ENCODE data around the gene SLC25A47.

The SLC25A47 gene

DNA sequence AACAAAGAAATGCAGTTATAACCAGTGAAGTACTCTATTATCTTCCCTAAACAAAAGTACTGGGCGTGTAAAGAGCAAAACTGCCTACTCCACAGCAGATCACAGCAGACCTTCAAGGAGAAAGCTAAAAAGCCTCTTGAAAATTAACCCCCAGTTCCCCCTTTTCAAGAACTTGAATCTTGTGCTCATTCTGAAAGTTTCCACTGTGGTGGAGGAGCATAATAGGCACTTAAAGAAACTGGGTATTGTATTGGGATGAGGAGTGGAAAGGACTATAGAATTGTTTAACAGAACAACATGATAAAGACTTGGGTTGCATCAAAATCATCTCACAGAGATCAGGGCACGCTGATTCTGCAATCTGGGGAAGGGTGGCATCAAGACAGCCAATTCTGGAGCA, 51.1 kb downstream of the SLC25A47 start:
- in situ Hi-C loops (cut with MboI; ENCODE audit: low sequenced_read_pairs), result no loop called here

- in situ Hi-C loops (cut with MboI; ENCODE audit: low sequenced_read_pairs), result no loop called here
Observed at GRCh38 chr14:100374876-100375265, 51.7 kb downstream of the SLC25A47 start.

GRCh38 chr14:100375266-100375962, 52.3 kb downstream of the SLC25A47 start:
- in situ Hi-C loops (cut with MboI; ENCODE audit: low sequenced_read_pairs), result no loop called here

DNA sequence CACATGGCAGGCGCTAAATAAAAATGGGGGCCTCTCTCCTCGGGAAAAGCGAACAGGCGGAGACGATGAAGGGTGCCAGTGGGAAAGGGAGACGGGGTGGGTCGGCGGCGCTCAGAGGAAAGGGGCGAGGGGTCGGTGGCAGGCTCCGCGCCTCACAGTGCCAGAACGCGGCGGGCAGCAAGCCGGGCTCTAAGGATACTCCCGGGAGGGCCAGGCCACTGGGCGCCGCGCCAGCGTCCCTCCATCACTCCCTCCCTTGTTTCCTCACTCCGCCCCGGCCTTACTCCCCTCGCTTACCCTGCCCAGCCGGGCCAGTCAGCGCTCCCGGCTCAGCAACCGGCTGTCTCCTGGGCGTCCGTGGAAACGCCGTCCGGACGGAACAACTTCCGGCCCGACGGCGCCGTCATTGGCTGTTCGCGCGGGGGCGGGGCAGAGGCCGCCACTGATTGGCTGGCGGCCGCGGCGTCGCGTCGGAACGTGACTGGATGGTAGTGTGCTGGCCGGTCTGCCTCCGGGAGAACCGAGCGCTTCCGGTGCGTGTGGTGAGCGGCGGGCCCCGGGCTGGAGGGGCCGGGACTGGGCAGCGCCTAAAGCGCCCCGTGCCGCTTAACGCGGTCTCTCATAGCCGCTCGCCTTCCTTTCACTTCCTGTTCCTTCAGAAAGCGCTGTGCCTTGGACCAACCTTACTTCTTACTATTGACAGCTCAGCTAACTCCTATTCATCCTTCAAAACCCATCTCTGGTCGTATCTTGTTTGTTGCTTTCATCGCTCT, 53.0 kb downstream of the SLC25A47 start, which contains the start of gene WDR25:
TSS of gene WDR25 (plus strand) at position 523 of the 773 bp plus-strand sequence.
- in situ Hi-C loops (cut with MboI; ENCODE audit: low sequenced_read_pairs), result no loop called here

DNA sequence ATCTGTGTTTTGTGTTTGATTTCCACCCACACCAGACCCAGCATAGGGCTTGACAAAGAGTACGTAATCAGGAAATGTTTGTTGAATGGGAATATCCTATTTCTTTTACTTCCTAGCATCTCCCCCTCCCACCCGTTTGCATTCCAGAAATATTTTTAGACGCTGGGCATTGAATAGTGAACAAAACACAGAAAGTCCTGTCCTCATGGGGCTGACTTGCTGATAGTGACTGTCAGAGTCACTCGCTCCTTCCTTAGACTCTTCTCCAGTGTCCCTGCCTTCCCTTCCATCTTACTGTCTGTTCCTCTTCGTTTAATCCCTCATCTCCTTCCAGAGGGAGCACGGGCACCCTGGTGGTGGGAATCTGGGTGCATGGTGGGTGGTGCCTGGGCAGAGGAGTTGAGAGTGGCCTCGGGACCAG, 53.6 kb downstream of the SLC25A47 start:
- in situ Hi-C loops (cut with MboI; ENCODE audit: low sequenced_read_pairs), result no loop called here

All from HL-60/S4 treated with retinoic acid at 250 ng/mL for 4 days and 3 days (cell line).